ENCODE measurements around the gene MAP3K5.

The MAP3K5 gene

DNA sequence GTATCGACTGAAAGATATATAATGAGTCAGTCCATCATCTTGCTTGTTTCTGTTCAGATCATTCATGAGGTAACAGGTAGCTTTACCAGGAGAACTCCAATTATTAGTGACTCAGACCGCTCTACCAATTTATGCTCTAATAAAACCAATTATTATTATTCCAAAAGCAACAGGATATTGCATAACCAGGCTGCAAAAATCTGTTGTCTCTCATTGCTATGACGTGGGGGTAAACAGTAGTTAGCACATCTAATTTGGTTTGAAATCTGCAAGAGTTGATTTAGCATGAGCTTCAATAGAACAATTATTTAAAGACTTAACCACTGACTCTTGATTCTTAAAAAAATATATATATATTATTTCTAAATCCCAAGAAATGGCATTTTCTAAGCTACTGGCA lies 151.1 kb downstream of the MAP3K5 start:
- TF ChIP-seq FOXP2 (optimal IDR thresholded peaks at IDR 0.05; ENCODE audit: borderline replicate concordance, extremely low read depth, extremely low read length, insufficient read depth) (no peak), POLR2AphosphoS5 (IDR thresholded peaks at IDR 0.05; ENCODE audit: low read depth, low read length) (no peak), SIN3A (IDR thresholded peaks at IDR 0.05; ENCODE audit: borderline replicate concordance, insufficient read depth, low read length) (no peak), TAF1 (IDR thresholded peaks at IDR 0.05; ENCODE audit: borderline replicate concordance, insufficient read depth, low read length) (no peak)
- TF ChIP-seq, protein P1, sequence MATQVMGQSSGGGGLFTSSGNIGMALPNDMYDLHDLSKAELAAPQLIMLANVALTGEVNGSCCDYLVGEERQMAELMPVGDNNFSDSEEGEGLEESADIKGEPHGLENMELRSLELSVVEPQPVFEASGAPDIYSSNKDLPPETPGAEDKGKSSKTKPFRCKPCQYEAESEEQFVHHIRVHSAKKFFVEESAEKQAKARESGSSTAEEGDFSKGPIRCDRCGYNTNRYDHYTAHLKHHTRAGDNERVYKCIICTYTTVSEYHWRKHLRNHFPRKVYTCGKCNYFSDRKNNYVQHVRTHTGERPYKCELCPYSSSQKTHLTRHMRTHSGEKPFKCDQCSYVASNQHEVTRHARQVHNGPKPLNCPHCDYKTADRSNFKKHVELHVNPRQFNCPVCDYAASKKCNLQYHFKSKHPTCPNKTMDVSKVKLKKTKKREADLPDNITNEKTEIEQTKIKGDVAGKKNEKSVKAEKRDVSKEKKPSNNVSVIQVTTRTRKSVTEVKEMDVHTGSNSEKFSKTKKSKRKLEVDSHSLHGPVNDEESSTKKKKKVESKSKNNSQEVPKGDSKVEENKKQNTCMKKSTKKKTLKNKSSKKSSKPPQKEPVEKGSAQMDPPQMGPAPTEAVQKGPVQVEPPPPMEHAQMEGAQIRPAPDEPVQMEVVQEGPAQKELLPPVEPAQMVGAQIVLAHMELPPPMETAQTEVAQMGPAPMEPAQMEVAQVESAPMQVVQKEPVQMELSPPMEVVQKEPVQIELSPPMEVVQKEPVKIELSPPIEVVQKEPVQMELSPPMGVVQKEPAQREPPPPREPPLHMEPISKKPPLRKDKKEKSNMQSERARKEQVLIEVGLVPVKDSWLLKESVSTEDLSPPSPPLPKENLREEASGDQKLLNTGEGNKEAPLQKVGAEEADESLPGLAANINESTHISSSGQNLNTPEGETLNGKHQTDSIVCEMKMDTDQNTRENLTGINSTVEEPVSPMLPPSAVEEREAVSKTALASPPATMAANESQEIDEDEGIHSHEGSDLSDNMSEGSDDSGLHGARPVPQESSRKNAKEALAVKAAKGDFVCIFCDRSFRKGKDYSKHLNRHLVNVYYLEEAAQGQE (IDR thresholded peaks at IDR 0.05; ENCODE audit: insufficient read depth in 1 of 2, low read depth in 2 of 2, low read length in 2 of 2), result no peak

DNA sequence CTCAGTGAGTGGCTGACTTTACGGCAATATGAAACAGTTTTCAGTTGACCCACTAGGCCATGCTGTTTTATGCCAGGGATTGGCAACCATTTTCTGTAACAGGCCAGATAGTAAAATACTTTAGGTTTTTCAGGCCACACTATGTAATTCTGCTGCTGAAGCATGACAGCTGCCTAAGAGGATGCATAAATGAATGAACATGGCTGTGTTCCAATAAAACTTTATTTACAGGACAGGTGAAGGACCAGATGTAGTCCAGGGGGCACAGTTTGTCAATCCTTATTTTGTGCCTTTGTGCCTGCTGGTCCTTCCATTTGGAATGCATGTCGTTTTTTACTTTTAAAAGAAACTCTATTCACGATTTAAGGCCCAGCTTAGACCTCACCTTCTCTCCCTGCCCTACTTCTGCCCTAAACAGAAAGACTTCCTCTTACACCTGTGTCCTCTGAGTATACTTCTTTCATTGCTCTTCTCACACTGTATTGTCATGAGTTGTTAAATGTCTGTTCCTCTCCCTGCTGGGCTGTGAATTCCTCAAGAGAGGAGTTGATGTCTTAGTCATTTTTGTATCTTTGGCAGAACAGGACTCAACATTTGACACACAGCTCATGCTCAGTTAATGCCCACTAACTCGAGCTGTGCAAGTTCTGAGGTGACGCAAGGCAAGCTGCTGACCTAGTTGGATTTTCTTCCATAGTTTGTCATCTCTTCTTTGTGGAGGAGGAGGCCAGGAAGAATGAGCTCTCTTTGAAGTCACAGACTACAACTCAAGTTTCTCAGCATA lies 152.0 kb downstream of the MAP3K5 start:
- TF ChIP-seq POLR2AphosphoS5 (IDR thresholded peaks at IDR 0.05; ENCODE audit: low read depth, low read length) (no peak), SIN3A (IDR thresholded peaks at IDR 0.05; ENCODE audit: borderline replicate concordance, insufficient read depth, low read length) (no peak), TAF1 (IDR thresholded peaks at IDR 0.05; ENCODE audit: borderline replicate concordance, insufficient read depth, low read length) (no peak)
- TF ChIP-seq, protein P1 (IDR thresholded peaks at IDR 0.05; ENCODE audit: insufficient read depth in 1 of 2, low read depth in 2 of 2, low read length in 2 of 2), result no peak

DNA sequence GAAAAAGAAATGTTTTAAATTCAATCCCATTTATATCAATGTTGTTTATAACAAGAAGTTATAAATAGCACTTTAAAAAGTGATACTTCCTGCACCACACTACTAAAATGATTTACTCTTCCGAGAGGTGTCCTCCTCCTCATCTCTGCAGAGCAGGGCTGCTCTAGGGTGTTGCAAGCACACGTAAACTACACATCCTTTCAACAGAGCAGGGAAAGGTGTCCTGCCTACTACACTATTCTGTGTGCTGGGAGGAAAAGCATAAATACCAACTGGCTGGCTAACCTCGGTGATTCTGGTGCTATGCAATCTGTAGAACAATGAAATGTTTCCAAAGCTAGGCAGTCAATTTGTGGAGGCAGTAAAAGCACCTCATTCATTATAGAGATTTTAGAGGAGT lies 152.6 kb downstream of the MAP3K5 start:
- TF ChIP-seq POLR2AphosphoS5 (IDR thresholded peaks at IDR 0.05; ENCODE audit: low read depth, low read length), result no peak
- TF ChIP-seq TAF1 (IDR thresholded peaks at IDR 0.05; ENCODE audit: borderline replicate concordance, insufficient read depth, low read length), result no peak
- TF ChIP-seq SIN3A (IDR thresholded peaks at IDR 0.05; ENCODE audit: borderline replicate concordance, insufficient read depth, low read length), result no peak
- no peak for TF ChIP-seq FOXP2 (optimal IDR thresholded peaks at IDR 0.05; ENCODE audit: borderline replicate concordance, extremely low read depth, extremely low read length, insufficient read depth)
- TF ChIP-seq, protein P1 (IDR thresholded peaks at IDR 0.05; ENCODE audit: insufficient read depth in 1 of 2, low read depth in 2 of 2, low read length in 2 of 2), result no peak

DNA sequence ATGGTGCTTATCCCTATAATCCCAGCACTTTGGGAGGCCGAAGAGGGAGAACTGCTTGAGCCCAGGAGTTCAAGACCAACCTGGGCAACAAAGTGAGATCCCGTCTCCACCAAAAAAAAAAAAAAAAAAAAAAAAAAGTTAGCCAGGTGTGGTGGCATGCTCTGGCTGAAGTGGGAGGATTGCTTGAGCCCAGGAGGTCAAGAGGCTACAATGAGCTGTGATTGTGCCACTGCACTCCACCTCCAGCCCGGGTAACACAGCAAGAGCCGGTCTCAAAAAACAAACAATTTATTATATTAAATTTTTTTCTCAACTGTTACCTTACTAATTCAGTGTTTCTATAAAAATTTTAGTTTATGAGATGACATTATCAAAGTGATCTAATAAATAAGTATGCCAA lies 156.7 kb downstream of the MAP3K5 start:
- TF ChIP-seq TAF1 (IDR thresholded peaks at IDR 0.05; ENCODE audit: borderline replicate concordance, insufficient read depth, low read length) (no peak), SIN3A (IDR thresholded peaks at IDR 0.05; ENCODE audit: borderline replicate concordance, insufficient read depth, low read length) (no peak), POLR2AphosphoS5 (IDR thresholded peaks at IDR 0.05; ENCODE audit: low read depth, low read length) (no peak), FOXP2 (optimal IDR thresholded peaks at IDR 0.05; ENCODE audit: borderline replicate concordance, extremely low read depth, extremely low read length, insufficient read depth) (no peak)
- TF ChIP-seq, protein P1 (IDR thresholded peaks at IDR 0.05; ENCODE audit: insufficient read depth in 1 of 2, low read depth in 2 of 2, low read length in 2 of 2), result no peak
